Keratinocyte (primary cell): ENCODE measurements around the gene RNF150.

ENCODE experiments used
- EZH2 ChIP-seq: IDR thresholded peaks from one replicate; pipeline ENCODE4 v1.6.1; 2012; ENCODE audit warnings: inconsistent platforms, mild to moderate bottlenecking, low read length, moderate library complexity
- TF ChIP-seq, protein P1 (sequence below), 3 experiments: IDR thresholded peaks in 1 of 3; conservative IDR thresholded peaks in 1 of 3; optimal IDR thresholded peaks in 1 of 3; 2 replicates in 2 of 3; 3 replicates in 1 of 3; pipeline versions ENCODE3 to v1.5.1; 2011; ENCODE audit warnings: low read length in 3 of 3, mild to moderate bottlenecking in 3 of 3, moderate library complexity in 2 of 3, control low read depth in 1 of 3, inconsistent platforms in 1 of 3; ENCODE audit not compliant: insufficient read depth in 2 of 3; ENCODE audit errors: extremely low read depth in 1 of 3

DNA sequence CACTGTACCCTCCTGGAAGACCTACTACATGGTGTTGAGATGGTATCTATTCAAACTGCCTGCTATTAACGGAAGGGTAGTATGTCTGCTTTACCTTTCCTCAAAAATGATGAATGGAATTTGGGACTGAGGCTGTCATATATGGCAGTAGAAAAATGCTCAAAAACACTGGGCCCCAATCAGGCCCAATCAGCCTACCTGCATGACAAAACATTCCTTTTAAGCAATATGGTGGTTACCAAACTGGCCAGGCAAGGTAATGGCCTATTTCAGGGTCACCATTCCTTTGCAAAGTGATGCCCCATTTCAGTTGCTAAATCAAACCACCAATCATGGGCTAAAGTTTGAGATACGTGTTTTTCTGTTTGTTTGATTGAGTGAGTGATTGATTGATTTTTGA lies 14.9 kb downstream of the RNF150 start:
- TF ChIP-seq, protein P1, sequence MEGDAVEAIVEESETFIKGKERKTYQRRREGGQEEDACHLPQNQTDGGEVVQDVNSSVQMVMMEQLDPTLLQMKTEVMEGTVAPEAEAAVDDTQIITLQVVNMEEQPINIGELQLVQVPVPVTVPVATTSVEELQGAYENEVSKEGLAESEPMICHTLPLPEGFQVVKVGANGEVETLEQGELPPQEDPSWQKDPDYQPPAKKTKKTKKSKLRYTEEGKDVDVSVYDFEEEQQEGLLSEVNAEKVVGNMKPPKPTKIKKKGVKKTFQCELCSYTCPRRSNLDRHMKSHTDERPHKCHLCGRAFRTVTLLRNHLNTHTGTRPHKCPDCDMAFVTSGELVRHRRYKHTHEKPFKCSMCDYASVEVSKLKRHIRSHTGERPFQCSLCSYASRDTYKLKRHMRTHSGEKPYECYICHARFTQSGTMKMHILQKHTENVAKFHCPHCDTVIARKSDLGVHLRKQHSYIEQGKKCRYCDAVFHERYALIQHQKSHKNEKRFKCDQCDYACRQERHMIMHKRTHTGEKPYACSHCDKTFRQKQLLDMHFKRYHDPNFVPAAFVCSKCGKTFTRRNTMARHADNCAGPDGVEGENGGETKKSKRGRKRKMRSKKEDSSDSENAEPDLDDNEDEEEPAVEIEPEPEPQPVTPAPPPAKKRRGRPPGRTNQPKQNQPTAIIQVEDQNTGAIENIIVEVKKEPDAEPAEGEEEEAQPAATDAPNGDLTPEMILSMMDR (optimal IDR thresholded peaks at IDR 0.05 in 1 of 3, IDR thresholded peaks at IDR 0.05 in 1 of 3, conservative IDR thresholded peaks at IDR 0.05 in 1 of 3; ENCODE audit: extremely low read depth in 1 of 3, insufficient read depth in 2 of 3, low read length in 3 of 3) = no peak
- no peak for TF ChIP-seq EZH2
